Measurements from ENCODE around the gene ANO2. TPM values are rescaled to one million over a fixed set of nuclear protein-coding genes. Genes with fewer than 3 reads are reported as not detected.

Gene ANO2
- total RNA-seq, 4 donors from 2014 or later: 4.0 to 17.9 (median 5.1) TPM

GRCh38 chr12:5655120-5655519 is 289.9 kb downstream of the ANO2 start:
- WGBS: 82% methylated on average over 3 of the region's 3 CpGs
- Histone ChIP-seq H3K9me3 (no peaks in the 10 kb centered on the region), H3K27me3 (no peaks in the 10 kb centered on the region), H3K4me3 (no peak overlapping the region), H3K36me3 (no peaks in the 10 kb centered on the region), H3K4me1 (no peaks in the 10 kb centered on the region), H3K27ac (replicated peaks in 1 of 4) (no peak overlapping the region)
- DNase-seq (ENCODE audit: extremely low spot score): no peak
- intact Hi-C loops (cut with DNase I): no loop called here
- TF ChIP-seq, protein P1, sequence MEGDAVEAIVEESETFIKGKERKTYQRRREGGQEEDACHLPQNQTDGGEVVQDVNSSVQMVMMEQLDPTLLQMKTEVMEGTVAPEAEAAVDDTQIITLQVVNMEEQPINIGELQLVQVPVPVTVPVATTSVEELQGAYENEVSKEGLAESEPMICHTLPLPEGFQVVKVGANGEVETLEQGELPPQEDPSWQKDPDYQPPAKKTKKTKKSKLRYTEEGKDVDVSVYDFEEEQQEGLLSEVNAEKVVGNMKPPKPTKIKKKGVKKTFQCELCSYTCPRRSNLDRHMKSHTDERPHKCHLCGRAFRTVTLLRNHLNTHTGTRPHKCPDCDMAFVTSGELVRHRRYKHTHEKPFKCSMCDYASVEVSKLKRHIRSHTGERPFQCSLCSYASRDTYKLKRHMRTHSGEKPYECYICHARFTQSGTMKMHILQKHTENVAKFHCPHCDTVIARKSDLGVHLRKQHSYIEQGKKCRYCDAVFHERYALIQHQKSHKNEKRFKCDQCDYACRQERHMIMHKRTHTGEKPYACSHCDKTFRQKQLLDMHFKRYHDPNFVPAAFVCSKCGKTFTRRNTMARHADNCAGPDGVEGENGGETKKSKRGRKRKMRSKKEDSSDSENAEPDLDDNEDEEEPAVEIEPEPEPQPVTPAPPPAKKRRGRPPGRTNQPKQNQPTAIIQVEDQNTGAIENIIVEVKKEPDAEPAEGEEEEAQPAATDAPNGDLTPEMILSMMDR (IDR thresholded peaks at IDR 0.05): no peak

DNA sequence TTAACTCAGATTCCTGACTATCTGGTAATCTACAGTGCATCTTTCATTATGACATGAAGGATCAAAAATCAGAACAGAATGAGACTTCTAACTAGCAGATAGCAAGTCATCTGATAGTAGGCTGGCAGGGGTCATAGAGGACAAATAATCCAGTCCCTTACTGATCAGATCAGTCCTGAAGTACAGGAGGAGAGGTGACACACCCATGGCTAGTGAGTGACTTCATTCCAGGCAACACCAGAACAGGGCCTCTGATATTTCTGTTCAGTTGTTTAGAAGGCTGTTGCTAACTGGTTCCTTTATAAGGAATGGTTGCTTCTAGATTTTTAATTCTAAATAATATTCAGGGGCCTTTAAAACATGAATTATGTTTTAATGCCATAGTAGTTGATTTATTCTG is 291.0 kb downstream of the ANO2 start:
- H3K4me3 ChIP-seq: no peak overlapping the region
- intact Hi-C loops (cut with DNase I): no loop called here

GRCh38 chr12:5650829-5651461 is 294.1 kb downstream of the ANO2 start:
- DNase-seq (ENCODE audit: extremely low spot score): no peak
- 59% methylated on average over 1 of the region's 1 CpG for WGBS
- Histone ChIP-seq H3K27ac (replicated peaks in 1 of 4) (no peak overlapping the region), H3K36me3 (no peaks in the 10 kb centered on the region), H3K4me3 (no peak overlapping the region), H3K9me3 (no peaks in the 10 kb centered on the region), H3K27me3 (peaks cover 0 to 11% (median 2%) of the 10 kb centered on the region in 4 donors), H3K4me1 (peaks cover 0 to 8% (median 4%) of the 10 kb centered on the region in 4 donors)
- TF ChIP-seq, protein P1 (IDR thresholded peaks at IDR 0.05): no peak
- no peak for TF ChIP-seq POLR2AphosphoS5 (IDR thresholded peaks at IDR 0.05)
- TF ChIP-seq EP300 (IDR thresholded peaks at IDR 0.05): no peak
- no peak for TF ChIP-seq POLR2A (IDR thresholded peaks at IDR 0.05; ENCODE audit: low read depth)
- intact Hi-C loops (cut with DNase I): no loop called here

More for the DNA sequence above, 291.0 kb downstream of the ANO2 start:
- Histone ChIP-seq H3K9me3 (no peaks in the 10 kb centered on the region), H3K36me3 (no peaks in the 10 kb centered on the region), H3K4me1 (peaks cover 0 to under 1% (median 0%) of the 10 kb centered on the region in 4 donors), H3K27ac (replicated peaks in 1 of 4) (no peak overlapping the region), H3K27me3 (peaks cover 0 to 1% (median 0%) of the 10 kb centered on the region in 4 donors)
- TF ChIP-seq, protein P1 (IDR thresholded peaks at IDR 0.05): no peak
- TF ChIP-seq EP300 (IDR thresholded peaks at IDR 0.05) (no peak), POLR2A (IDR thresholded peaks at IDR 0.05; ENCODE audit: low read depth) (no peak), POLR2AphosphoS5 (IDR thresholded peaks at IDR 0.05) (no peak)
- no peak for DNase-seq (ENCODE audit: extremely low spot score)

DNA sequence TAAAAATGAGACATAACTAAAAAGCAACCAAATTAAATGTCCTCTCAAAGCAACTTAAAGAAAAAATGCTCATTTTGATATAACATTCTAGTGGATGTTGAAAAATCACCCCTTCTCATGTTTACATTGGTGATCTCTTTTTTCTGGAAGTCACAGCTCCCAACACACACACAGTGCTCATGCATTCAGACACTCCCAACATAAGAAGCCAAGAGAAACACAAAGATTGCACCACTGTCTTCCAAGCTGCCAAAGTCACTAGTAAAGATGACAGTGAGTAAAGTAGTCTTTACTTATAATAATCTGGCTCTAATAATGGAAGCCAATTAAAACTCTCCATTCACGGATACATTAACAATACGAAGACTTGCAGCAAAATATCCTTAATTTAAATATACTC is 294.8 kb downstream of the ANO2 start:
- WGBS: 81% methylated on average over 2 of the region's 2 CpGs
- intact Hi-C loops (cut with DNase I): no loop called here
- H3K9me3 ChIP-seq: no peaks in the 10 kb centered on the region
- no peak for DNase-seq (ENCODE audit: extremely low spot score)
- no peak overlapping the region for H3K4me3 ChIP-seq
- TF ChIP-seq, protein P1 (IDR thresholded peaks at IDR 0.05): no peak
- TF ChIP-seq POLR2A (IDR thresholded peaks at IDR 0.05; ENCODE audit: low read depth) (no peak), POLR2AphosphoS5 (IDR thresholded peaks at IDR 0.05) (no peak), EP300 (IDR thresholded peaks at IDR 0.05) (no peak)
- H3K36me3 ChIP-seq: no peaks in the 10 kb centered on the region
- peaks cover 0 to 8% (median 4%) of the 10 kb centered on the region in 4 donors for H3K4me1 ChIP-seq
- peaks cover 0 to 11% (median 2%) of the 10 kb centered on the region in 4 donors for H3K27me3 ChIP-seq
- H3K27ac ChIP-seq (replicated peaks in 1 of 4): no peak overlapping the region
